Breast epithelium (tissue), 3 donors: Measurements from ENCODE around the gene ATP9A.

Experiments used
- POLR2A ChIP-seq: fragments of 450-650 bp; IDR thresholded peaks from one replicate; pipeline ENCODE4 v1.6.1; 2016; ENCODE audit warnings: antibody characterized with exemption, mild to moderate bottlenecking, moderate library complexity
- TF ChIP-seq, protein P1 (sequence below), 3 donors: fragments of 450-650 bp; IDR thresholded peaks; one replicate each; pipeline ENCODE4 v1.5.1; 2016 to 2017; ENCODE audit warnings: antibody characterized with exemption in 3 of 3, mild to moderate bottlenecking in 3 of 3, moderate library complexity in 3 of 3

DNA sequence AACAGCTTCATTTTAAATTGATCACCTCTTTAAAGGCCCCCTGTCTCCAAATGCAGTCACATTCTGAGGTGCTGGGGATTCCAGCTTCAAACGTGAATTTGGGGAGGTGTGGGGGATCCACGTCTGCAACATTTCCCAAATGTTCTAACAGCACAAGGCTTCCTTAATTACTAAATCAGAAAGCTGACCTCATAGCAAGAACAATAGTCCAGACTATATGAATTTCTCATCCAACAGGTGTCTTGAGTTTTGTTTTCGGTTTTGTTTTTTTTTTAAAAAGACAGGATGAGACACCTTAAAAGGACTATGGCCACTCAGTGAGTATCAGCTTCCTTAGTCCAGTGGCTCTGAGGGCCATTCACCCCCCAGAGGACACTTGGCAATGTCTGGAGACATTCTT is 11.5 kb downstream of the ATP9A start:
- TF ChIP-seq, protein P1, sequence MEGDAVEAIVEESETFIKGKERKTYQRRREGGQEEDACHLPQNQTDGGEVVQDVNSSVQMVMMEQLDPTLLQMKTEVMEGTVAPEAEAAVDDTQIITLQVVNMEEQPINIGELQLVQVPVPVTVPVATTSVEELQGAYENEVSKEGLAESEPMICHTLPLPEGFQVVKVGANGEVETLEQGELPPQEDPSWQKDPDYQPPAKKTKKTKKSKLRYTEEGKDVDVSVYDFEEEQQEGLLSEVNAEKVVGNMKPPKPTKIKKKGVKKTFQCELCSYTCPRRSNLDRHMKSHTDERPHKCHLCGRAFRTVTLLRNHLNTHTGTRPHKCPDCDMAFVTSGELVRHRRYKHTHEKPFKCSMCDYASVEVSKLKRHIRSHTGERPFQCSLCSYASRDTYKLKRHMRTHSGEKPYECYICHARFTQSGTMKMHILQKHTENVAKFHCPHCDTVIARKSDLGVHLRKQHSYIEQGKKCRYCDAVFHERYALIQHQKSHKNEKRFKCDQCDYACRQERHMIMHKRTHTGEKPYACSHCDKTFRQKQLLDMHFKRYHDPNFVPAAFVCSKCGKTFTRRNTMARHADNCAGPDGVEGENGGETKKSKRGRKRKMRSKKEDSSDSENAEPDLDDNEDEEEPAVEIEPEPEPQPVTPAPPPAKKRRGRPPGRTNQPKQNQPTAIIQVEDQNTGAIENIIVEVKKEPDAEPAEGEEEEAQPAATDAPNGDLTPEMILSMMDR (IDR thresholded peaks at IDR 0.05): no peak
- TF ChIP-seq POLR2A: no peak
